Sigmoid colon (tissue), 7 donors: Measurements from ENCODE around the gene TLDC2. TPM values are rescaled to one million over a fixed set of nuclear protein-coding genes. Genes with fewer than 3 reads are reported as not detected.

ENCODE experiments used
- DNase-seq: peaks from one replicate; pipeline ENCODE4 v3.0.0-alpha.2; 2019
- H3K27ac ChIP-seq, 4 donors: fragments of 200-600 bp; sonication (generic); one replicate each; pipeline ENCODE4 v1.5.1; 2016 to 2019; ENCODE audit warnings: mild to moderate bottlenecking in 1 of 4
- H3K27me3 ChIP-seq, 3 donors: fragments of 200-600 bp; sonication (generic); one replicate each; pipeline ENCODE4 v1.5.1; 2019; ENCODE audit warnings: mild to moderate bottlenecking in 1 of 3
- H3K36me3 ChIP-seq, 4 donors: fragments of 200-600 bp; sonication (generic); one replicate each; pipeline ENCODE4 v1.5.1; 2016 to 2019
- H3K4me1 ChIP-seq, 4 donors: fragments of 200-600 bp; sonication (generic); one replicate each; pipeline ENCODE4 v1.5.1; 2017 to 2019
- H3K4me3 ChIP-seq, 4 donors: fragments of 200-600 bp; sonication (generic); one replicate each; pipeline ENCODE4 v1.5.1; 2017 to 2019; ENCODE audit warnings: mild to moderate bottlenecking in 2 of 4, moderate library complexity in 1 of 4
- H3K9me3 ChIP-seq, 4 donors: fragments of 200-600 bp in 3 of 4; sonication (generic) in 3 of 4; one replicate each; pipeline versions ENCODE4 v1.5.1 to v1.6.1; 2013 to 2019
- CTCF ChIP-seq, 4 experiments: fragments of 450-650 bp in 3 of 4; fragments of 200-600 bp in 1 of 4; IDR thresholded peaks; one replicate each; pipeline ENCODE4 v1.5.1; 2016 to 2019; ENCODE audit warnings: antibody characterized with exemption in 4 of 4, mild to moderate bottlenecking in 3 of 4, moderate library complexity in 2 of 4
- EP300 ChIP-seq, 4 donors: sonication (generic); formaldehyde crosslinking; IDR thresholded peaks; one replicate each; pipeline ENCODE4 v1.6.1; 2017; ENCODE audit warnings: antibody characterized with exemption in 4 of 4
- POLR2A ChIP-seq, 2 donors: fragments of 450-650 bp; IDR thresholded peaks; one replicate each; pipeline ENCODE4 v1.6.1; 2016; ENCODE audit warnings: antibody characterized with exemption in 2 of 2, mild to moderate bottlenecking in 2 of 2, moderate library complexity in 2 of 2
- POLR2AphosphoS5 ChIP-seq, 4 donors: sonication (generic); formaldehyde crosslinking; IDR thresholded peaks; one replicate each; pipeline ENCODE4 v1.6.1; 2017; ENCODE audit warnings: antibody characterized with exemption in 4 of 4
- WGBS, 2 donors: extraction: QIAGEN DNeasy Blood & Tissue Kit; methylation state at CpG; one replicate each; pipeline ENCODE4 v1.1.7; 2013; 5-methylcytosine and 5-hydroxymethylcytosine counted together
- intact Hi-C: fragments of 100-400 bp; cut with DNase I; formaldehyde crosslinking; loops from one replicate; pipeline ENCODE4 v1.15.1; 2023
- polyA plus RNA-seq, 3 donors: library from polyadenylated mRNA; stranded (reverse); fragments of 200-250 nt; gene quantifications; one replicate each; pipeline ENCODE4 v1.2.3, GENCODE V29; 2013
- total RNA-seq, 4 donors: library from RNA; depleted of rRNA; stranded (reverse); fragments of >200 nt; gene quantifications; one replicate each; pipeline ENCODE4 v1.1.0, GENCODE V29; 2016
- donor health status: healthy with polysubstance abuse.
- donor health status: Bipolar disorder and iron deficiency.
- donor health status: healthy.

The TLDC2 gene
- total RNA-seq (under 1 TPM in 1 of 4 donors, not detected in 3; 0.36 TPM), polyA plus RNA-seq (10 to 100 TPM; 14.6 to 25.8 (median 24.3) TPM)

- Histone ChIP-seq H3K27me3 (no peaks in the 10 kb centered on the region), H3K36me3 (no peaks in the 10 kb centered on the region), H3K27ac (peak within 1 kb of the TSS in 1 of 4 donors; percentile 35), H3K9me3 (no peaks in the 10 kb centered on the region), H3K4me1 (no peaks in the 10 kb centered on the region), H3K4me3 (no peak within 1 kb of the TSS)
- TF ChIP-seq EP300 (IDR thresholded peaks at IDR 0.05), result no peak
- no peak for TF ChIP-seq CTCF (IDR thresholded peaks at IDR 0.05)
- TF ChIP-seq POLR2A (IDR thresholded peaks at IDR 0.05), result peak in 1 of 2 donors; percentile 61
- no peak for TF ChIP-seq POLR2AphosphoS5 (IDR thresholded peaks at IDR 0.05)
- no peak for DNase-seq
- intact Hi-C loops, result no loop called here
- WGBS, 2 donors, result 12 to 63% methylated on average over 14 of the region's 14 CpGs
Measured at GRCh38 chr20:36875702-36876472, at the start of gene TLDC2. TLDC2 (plus strand) TSS chr20:36876138; CDS start chr20:36876175, 37 bp downstream.

GRCh38 chr20:36826554-36827244, 49.2 kb upstream of the TLDC2 start:
- no peaks in the 10 kb centered on the region for H3K9me3 ChIP-seq
- intact Hi-C loops, result loop anchor here (10.0 kb wide), 1 partner anchor 52 kb away; the partner anchor contains the start of gene DSN1
- H3K4me3 ChIP-seq, result no peak overlapping the region
- H3K27ac ChIP-seq, result peak overlapping the region in 2 of 4 donors; percentile 86
- H3K4me1 ChIP-seq, result peaks cover 2 to 87% (median 59%) of the 10 kb centered on the region in 4 donors
- WGBS, 2 donors, result 94% methylated on average over 7 of the region's 7 CpGs
- H3K27me3 ChIP-seq, result no peaks in the 10 kb centered on the region
- H3K36me3 ChIP-seq, result peaks cover 3 to 21% (median 15%) of the 10 kb centered on the region in 4 donors
- no peak for TF ChIP-seq EP300 (IDR thresholded peaks at IDR 0.05)
- TF ChIP-seq POLR2A (IDR thresholded peaks at IDR 0.05), result no peak
- TF ChIP-seq POLR2AphosphoS5 (IDR thresholded peaks at IDR 0.05), result no peak
- no peak for TF ChIP-seq CTCF (IDR thresholded peaks at IDR 0.05)
- DNase-seq, result no peak

GRCh38 chr20:36827541-36828279, 48.2 kb upstream of the TLDC2 start:
- Histone ChIP-seq H3K27me3 (no peaks in the 10 kb centered on the region), H3K36me3 (peaks cover 3 to 21% (median 15%) of the 10 kb centered on the region in 4 donors), H3K27ac (peak overlapping the region; percentile 48 to 86 (median 86)), H3K4me3 (no peak overlapping the region), H3K9me3 (no peaks in the 10 kb centered on the region), H3K4me1 (peaks cover 2 to 87% (median 59%) of the 10 kb centered on the region in 4 donors)
- DNase-seq, result peak; percentile 84
- TF ChIP-seq EP300 (IDR thresholded peaks at IDR 0.05) (no peak), CTCF (IDR thresholded peaks at IDR 0.05) (no peak), POLR2A (IDR thresholded peaks at IDR 0.05) (no peak), POLR2AphosphoS5 (IDR thresholded peaks at IDR 0.05) (peak in 2 of 4 donors; percentile 38)
- 77 to 80% methylated on average over 11 of the region's 11 CpGs for WGBS, 2 donors
- intact Hi-C loops, result loop anchor here (10.0 kb wide), 1 partner anchor 53 kb away; the partner anchor contains the start of gene DSN1

GRCh38 chr20:36830791-36831691, 44.9 kb upstream of the TLDC2 start:
- TF ChIP-seq CTCF (IDR thresholded peaks at IDR 0.05) (peak in 3 of 4 experiments; percentile 38 to 76 (median 42)), EP300 (IDR thresholded peaks at IDR 0.05) (no peak), POLR2A (IDR thresholded peaks at IDR 0.05) (no peak), POLR2AphosphoS5 (IDR thresholded peaks at IDR 0.05) (peak; percentile 25 to 56 (median 30))
- intact Hi-C loops, result no loop called here
- peak; percentile 89 for DNase-seq
- H3K36me3 ChIP-seq, result peaks cover 3 to 21% (median 15%) of the 10 kb centered on the region in 4 donors
- H3K27ac ChIP-seq, result peak overlapping the region; percentile 78 to 86 (median 86)
- WGBS, 2 donors, result 74 to 85% methylated on average over 11 of the region's 11 CpGs
- H3K4me3 ChIP-seq, result no peak overlapping the region
- H3K4me1 ChIP-seq, result peaks cover 2 to 89% (median 74%) of the 10 kb centered on the region in 4 donors
- H3K9me3 ChIP-seq, result no peaks in the 10 kb centered on the region
- H3K27me3 ChIP-seq, result no peaks in the 10 kb centered on the region
